ENCODE measurements around the gene CPA2. TPM values are rescaled to one million over a fixed set of nuclear protein-coding genes. Genes with fewer than 3 reads are reported as not detected.
"Not testable (repeated sequence)": the region's sequence is repeated elsewhere in the genome, so short reads cannot be mapped to it uniquely, and the experiment has no call there.

The CPA2 gene
- under 1 TPM in 1 of 2 experiments, not detected in 1; 0.18 TPM for total RNA-seq

DNA sequence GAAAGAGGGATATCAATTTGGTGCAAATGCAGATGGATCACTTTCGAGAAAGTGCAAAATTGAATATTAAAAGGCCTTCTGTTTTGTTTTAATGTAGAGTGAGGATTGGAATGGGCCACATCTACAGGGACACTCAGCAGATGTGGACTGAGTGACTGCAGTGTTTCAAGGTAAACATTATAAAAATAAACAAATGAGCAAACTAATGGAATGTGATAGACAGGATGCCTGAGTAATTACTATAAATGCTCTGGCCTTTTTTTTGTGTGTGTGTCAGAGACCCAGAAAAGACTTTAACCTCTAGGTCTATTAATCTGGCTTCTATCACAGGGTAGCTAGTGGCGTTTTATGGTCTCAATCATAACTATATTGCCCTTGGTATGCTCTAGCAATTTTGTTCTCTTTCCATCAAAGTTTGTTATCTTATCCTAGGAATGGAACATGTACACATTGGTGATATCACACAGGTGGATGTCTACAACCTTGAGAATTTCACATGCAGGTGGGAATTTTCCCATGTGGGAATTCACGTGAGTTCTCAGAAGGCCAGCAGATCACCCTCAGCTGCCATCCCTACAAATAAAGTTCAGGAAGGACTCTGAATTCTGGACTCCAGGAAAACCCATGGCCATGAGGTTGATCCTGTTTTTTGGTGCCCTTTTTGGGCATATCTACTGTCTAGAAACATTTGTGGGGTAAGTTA lies at the start of gene CPA2:
TSS of gene CPA2 (plus strand) at position 606 of the 703 bp plus-strand sequence. CDS start at position 625, 19 bp downstream.
- Mint-ChIP-seq H3K27me3 (peaks cover 2% of the 10 kb centered on the region), H3K27ac (no peak within 1 kb of the TSS), H3K36me3 (ENCODE audit: low read depth) (no peaks in the 10 kb centered on the region), H3K4me1 (no peaks in the 10 kb centered on the region), H3K4me3 (no peak within 1 kb of the TSS), H3K9me3 (ENCODE audit: low read depth) (no peaks in the 10 kb centered on the region)
- ChIA-PET POLR2A (no interaction called here), CTCF (no interaction called here)
- ATAC-seq (no peak), DNase-seq (no peak)
- intact Hi-C loops (cut with DNase I, micrococcal nuclease) = no loop called here

DNA sequence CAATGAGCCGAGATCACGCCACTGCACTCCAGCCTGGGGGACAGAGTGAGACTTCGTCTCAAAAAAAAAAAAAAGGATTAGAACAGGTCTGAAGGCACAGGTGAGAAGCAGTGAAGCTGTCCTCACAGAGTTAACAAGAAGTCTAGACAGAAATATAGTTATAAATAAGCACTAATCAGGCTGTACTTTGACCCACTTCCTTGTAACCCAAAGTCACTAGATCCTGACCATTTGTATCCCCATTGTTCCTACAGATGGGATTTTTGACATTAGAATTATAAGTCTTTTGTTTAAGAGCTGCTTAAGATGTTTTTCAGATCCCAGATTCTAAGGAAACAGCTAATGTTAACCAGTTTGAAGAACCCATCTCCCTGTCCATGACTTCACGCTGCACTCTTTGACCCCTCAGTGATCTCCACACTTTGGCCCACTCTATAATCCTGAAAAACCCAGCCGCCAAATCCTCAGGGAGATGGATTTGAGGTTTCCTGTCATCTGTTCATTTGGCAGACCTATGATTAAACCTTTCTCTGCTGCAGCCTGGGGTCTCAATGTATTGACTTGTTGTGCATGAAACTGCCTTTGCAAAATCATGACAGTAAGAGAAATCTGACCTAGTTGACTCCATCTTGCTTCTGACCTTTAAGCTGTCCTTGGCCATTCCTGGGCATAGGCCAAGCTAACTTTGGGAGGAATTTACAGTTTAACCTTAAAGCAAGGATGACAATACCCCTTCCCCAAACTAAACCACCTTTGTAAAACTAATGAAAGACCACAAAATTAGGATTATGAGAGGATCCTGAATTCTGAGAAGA lies 47.6 kb upstream of the CPA2 start:
- DNase-seq (no peak), ATAC-seq (no peak)
- Mint-ChIP-seq H3K27me3 (no peaks in the 10 kb centered on the region), H3K36me3 (ENCODE audit: low read depth) (no peaks in the 10 kb centered on the region), H3K4me1 (no peaks in the 10 kb centered on the region), H3K27ac (no peak overlapping the region), H3K4me3 (no peak overlapping the region), H3K9me3 (ENCODE audit: low read depth) (no peaks in the 10 kb centered on the region)
- ChIA-PET CTCF (no interaction called here), POLR2A (no interaction called here)
- intact Hi-C loops (cut with DNase I, micrococcal nuclease) = no loop called here

DNA sequence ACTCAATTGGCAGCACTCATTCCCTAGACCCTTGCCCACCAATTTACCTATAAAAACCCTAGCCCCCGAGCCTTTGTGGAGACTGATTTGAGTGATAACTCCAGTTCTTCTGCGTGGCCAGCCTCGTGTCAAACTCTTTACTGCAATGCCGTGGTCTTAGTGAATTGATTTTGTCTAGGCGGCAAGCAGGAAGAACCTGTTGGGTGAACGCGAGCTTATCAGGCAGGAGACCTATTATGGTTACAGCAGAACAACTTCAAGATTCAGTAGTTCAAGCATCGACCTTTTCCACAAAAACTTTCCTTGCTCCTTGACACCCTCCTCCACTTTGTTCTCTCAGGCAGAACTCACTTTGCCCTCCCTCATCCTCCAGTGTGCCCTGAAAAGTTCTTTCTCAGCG lies 46.8 kb upstream of the CPA2 start:
- no peak for ATAC-seq
- no peak overlapping the region for H3K27ac Mint-ChIP-seq
- no peak overlapping the region for H3K4me3 Mint-ChIP-seq
- H3K9me3 Mint-ChIP-seq (ENCODE audit: low read depth) = no peaks in the 10 kb centered on the region
- POLR2A ChIA-PET = no interaction called here
- H3K27me3 Mint-ChIP-seq = no peaks in the 10 kb centered on the region
- no peak for DNase-seq
- H3K4me1 Mint-ChIP-seq = no peaks in the 10 kb centered on the region
- H3K36me3 Mint-ChIP-seq (ENCODE audit: low read depth) = no peaks in the 10 kb centered on the region
- intact Hi-C loops (cut with DNase I, micrococcal nuclease) = no loop called here
- CTCF ChIA-PET = no interaction called here

DNA sequence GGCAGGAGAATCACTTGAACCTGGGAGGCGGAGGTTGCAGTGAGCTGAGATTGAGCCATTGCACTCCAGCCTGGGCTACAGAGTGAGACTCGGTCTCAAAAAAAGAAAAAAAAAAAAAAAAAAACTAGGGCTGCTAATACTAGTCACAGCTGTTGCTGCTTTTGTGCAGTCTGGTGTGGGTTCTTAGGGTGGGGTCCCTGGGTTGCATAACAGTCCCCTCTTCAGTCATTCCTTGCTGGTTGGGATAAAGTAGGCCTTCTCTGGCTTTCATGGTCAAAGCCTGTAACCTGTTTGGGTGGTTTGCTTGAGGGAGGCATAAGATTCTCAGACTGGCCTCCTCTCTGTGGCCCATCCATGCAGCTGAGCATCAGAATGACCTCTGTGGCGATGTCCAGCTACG lies 44.9 kb upstream of the CPA2 start:
- Mint-ChIP-seq H3K27me3 (no peaks in the 10 kb centered on the region), H3K36me3 (ENCODE audit: low read depth) (no peaks in the 10 kb centered on the region), H3K4me3 (no peak overlapping the region), H3K4me1 (no peaks in the 10 kb centered on the region), H3K9me3 (ENCODE audit: low read depth) (no peaks in the 10 kb centered on the region), H3K27ac (no peak overlapping the region)
- DNase-seq (no peak), ATAC-seq (no peak)
- intact Hi-C loops (cut with DNase I, micrococcal nuclease) = no loop called here
- CTCF ChIA-PET = no interaction called here
- POLR2A ChIA-PET = interaction anchor here (0.6 to 0.7 kb wide), 3 partner anchors 14 to 36 kb away, joined by 3 to 4 read pairs (median 3); no protein-coding TSS in a partner anchor

DNA sequence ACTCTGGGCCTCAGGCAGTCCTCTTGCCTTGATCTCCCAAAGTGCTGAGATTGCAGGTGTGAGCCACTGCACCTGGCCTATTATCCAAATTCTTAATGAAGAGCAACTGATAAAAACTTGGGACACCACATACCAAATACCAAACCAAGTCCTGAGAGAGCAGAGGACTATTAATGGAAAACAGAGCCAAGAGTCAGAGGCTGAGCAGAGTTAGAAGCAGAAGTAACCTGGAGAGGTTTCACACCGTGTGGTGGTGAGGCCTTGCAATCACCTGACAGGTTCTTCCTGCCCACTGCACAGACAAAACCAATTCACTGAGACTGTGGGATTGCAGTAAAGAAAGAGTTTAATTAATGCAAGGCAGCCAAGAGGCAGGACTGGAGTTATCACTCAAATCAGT lies 43.0 kb upstream of the CPA2 start:
- no peak overlapping the region for H3K4me3 Mint-ChIP-seq
- no peaks in the 10 kb centered on the region for H3K36me3 Mint-ChIP-seq (ENCODE audit: low read depth)
- DNase-seq (no peak), ATAC-seq (no peak)
- ChIA-PET POLR2A (no interaction called here), CTCF (interaction anchor here (1.2 kb wide), 1 partner anchor 21 kb away, joined by 4 read pairs; no protein-coding TSS in a partner anchor)
- no peaks in the 10 kb centered on the region for H3K4me1 Mint-ChIP-seq
- no peak overlapping the region for H3K27ac Mint-ChIP-seq
- intact Hi-C loops (cut with DNase I, micrococcal nuclease) = no loop called here
- no peaks in the 10 kb centered on the region for H3K9me3 Mint-ChIP-seq (ENCODE audit: low read depth)
- no peaks in the 10 kb centered on the region for H3K27me3 Mint-ChIP-seq

DNA sequence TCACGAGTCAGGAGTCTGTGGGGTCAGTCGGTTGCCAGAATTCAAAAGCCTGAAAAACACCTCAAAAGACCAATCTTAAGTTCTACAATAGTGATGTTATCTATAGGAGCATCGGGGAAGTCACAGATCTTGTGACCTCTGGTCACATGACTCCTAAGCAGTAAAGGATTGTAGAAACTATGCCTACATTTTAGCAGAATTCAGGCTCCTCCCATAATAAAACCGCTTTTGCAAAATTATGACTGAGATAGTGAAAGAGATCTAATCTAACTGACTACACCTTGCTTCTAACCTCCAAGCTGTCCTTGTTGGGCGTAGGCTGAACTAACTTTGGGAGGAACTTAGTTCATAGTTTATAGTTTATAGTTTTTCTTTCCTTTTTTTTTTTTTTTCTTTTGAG lies 42.5 kb upstream of the CPA2 start:
- H3K36me3 Mint-ChIP-seq (ENCODE audit: low read depth) = no peaks in the 10 kb centered on the region
- ATAC-seq = no peak
- no peaks in the 10 kb centered on the region for H3K9me3 Mint-ChIP-seq (ENCODE audit: low read depth)
- H3K27me3 Mint-ChIP-seq = no peaks in the 10 kb centered on the region
- no peak for DNase-seq
- intact Hi-C loops (cut with DNase I, micrococcal nuclease) = no loop called here
- H3K4me3 Mint-ChIP-seq = no peak overlapping the region
- H3K27ac Mint-ChIP-seq = no peak overlapping the region
- ChIA-PET CTCF (interaction anchor here (1.2 kb wide), 1 partner anchor 20 kb away, joined by 4 read pairs; no protein-coding TSS in a partner anchor), POLR2A (no interaction called here)
- H3K4me1 Mint-ChIP-seq = no peaks in the 10 kb centered on the region

DNA sequence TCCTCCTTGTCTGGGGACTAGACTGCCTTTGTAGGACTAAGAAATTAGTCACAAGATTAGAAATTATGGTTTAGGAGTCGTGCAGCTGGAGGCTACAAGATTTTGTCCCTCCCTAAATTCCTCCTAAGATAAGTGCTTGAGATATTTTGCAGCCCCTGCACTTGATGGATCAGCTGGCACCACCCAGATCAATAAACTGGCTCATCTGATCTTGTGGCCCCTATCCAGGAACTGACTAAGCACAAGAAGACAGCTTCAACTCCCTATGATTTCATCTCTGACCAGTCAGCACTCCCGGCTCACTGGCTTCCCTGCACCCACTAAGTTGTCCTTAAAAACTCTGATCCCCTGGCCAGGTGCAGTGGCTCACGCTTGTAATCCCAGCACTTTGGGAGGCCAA lies 41.7 kb upstream of the CPA2 start:
- H3K9me3 Mint-ChIP-seq (ENCODE audit: low read depth); H3K4me1 Mint-ChIP-seq; ATAC-seq; H3K36me3 Mint-ChIP-seq (ENCODE audit: low read depth); H3K27me3 Mint-ChIP-seq; POLR2A ChIA-PET; intact Hi-C loops (cut with DNase I, micrococcal nuclease); H3K27ac Mint-ChIP-seq; DNase-seq; H3K4me3 Mint-ChIP-seq: not testable (repeated sequence)
- CTCF ChIA-PET = interaction anchor here (1.2 kb wide), 1 partner anchor 20 kb away, joined by 4 read pairs; no protein-coding TSS in a partner anchor

DNA sequence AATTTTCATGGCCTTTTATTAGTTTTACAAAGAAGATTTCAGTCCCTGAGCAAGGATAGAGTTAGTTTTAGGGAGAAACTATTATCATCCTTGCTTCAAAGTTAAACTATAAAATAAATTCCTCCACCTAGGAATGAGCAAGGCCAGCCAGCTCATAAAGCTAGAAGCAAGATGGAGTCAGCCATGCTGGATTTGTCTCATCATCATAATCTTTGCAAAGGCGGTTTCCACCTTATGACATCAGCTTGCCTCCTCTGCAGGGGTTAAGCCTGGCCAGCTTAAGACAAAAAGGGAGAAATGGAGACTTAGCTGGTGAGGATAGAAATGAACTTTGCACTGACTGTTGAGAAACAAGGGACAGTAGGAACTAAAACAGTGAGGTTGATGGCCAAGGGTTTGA lies 40.3 kb upstream of the CPA2 start:
- Mint-ChIP-seq H3K27me3 (no peaks in the 10 kb centered on the region), H3K4me1 (no peaks in the 10 kb centered on the region), H3K9me3 (ENCODE audit: low read depth) (no peaks in the 10 kb centered on the region), H3K36me3 (ENCODE audit: low read depth) (no peaks in the 10 kb centered on the region), H3K4me3 (no peak overlapping the region), H3K27ac (no peak overlapping the region)
- DNase-seq = no peak
- CTCF ChIA-PET = no interaction called here
- ATAC-seq = peak; percentile 30
- POLR2A ChIA-PET = no interaction called here
- intact Hi-C loops (cut with DNase I, micrococcal nuclease) = no loop called here

DNA sequence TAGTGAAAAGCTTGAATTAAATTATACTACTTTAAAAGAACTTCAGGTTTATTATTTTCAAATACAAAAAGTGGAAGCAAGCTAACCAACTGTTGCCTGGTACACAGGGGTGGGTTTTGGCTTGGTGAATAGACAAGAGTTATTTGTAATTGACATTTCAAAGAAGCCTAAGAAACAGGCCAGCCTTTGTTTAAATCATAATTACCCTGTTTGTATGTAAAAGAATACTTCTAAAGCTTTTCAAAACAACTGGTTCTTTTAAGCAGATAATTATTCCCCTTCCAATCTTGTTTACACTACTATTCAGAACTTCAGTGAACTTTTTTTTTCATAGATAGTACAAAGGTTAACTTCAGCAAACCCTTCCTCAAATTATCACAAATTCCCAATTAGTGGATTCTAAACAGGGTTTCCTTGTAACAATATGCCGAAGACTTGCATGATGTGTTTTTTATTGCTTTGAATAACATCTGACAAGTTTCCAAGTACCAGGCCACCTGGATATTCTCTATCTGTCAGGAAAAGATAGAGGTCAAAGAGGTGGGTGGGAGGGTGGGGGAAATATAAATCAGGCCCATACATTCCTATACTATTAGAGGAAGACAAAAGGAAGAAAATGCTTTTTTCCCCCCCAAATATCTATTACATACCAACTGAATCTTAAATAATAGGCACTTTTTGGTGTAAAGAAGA lies 38.6 kb upstream of the CPA2 start:
- H3K36me3 Mint-ChIP-seq (ENCODE audit: low read depth) = no peaks in the 10 kb centered on the region
- H3K4me1 Mint-ChIP-seq = no peaks in the 10 kb centered on the region
- no peaks in the 10 kb centered on the region for H3K9me3 Mint-ChIP-seq (ENCODE audit: low read depth)
- ATAC-seq (no peak), DNase-seq (no peak)
- no peak overlapping the region for H3K27ac Mint-ChIP-seq
- ChIA-PET CTCF (interaction anchor here (0.6 kb wide), 1 partner anchor 389 kb away, joined by 3 read pairs; no protein-coding TSS in a partner anchor), POLR2A (no interaction called here)
- H3K4me3 Mint-ChIP-seq = no peak overlapping the region
- H3K27me3 Mint-ChIP-seq = no peaks in the 10 kb centered on the region
- intact Hi-C loops (cut with DNase I, micrococcal nuclease) = no loop called here

DNA sequence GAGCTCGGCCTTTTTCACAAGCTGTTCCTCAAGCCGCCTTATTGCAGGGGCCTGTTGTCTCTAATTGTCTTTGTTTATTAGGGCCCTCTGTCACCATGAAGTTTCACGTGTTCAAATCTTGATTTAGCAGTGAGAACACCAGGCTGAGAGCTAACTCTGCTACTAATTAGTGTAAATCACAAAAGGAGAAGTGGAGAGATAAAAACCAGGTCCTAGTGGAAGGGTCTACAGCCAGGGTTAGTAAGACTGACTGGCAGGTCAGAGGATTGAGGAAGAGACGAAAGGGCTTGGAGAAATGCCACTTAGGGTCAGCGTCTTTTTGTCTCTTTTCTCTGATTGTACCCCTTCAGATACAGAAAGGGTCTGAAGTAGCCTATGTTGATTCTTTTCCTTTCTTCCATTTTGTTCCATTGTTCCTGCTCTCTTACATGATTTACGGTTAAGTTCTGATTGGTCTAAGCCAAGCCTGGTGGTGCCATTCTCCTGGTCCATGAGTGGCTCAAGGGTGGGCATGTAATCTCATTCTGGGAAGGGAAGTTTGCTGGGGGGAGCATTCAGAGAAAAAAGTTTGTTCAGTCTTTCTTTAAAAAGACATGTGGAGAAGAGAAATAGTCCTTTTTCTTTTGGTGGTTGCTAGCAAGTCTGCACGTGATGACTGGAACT lies 37.7 kb upstream of the CPA2 start:
- no peaks in the 10 kb centered on the region for H3K27me3 Mint-ChIP-seq
- no peak overlapping the region for H3K27ac Mint-ChIP-seq
- CTCF ChIA-PET = no interaction called here
- no peaks in the 10 kb centered on the region for H3K9me3 Mint-ChIP-seq (ENCODE audit: low read depth)
- POLR2A ChIA-PET = no interaction called here
- intact Hi-C loops (cut with DNase I, micrococcal nuclease) = no loop called here
- no peaks in the 10 kb centered on the region for H3K36me3 Mint-ChIP-seq (ENCODE audit: low read depth)
- no peak overlapping the region for H3K4me3 Mint-ChIP-seq
- ATAC-seq (no peak), DNase-seq (no peak)
- no peaks in the 10 kb centered on the region for H3K4me1 Mint-ChIP-seq

DNA sequence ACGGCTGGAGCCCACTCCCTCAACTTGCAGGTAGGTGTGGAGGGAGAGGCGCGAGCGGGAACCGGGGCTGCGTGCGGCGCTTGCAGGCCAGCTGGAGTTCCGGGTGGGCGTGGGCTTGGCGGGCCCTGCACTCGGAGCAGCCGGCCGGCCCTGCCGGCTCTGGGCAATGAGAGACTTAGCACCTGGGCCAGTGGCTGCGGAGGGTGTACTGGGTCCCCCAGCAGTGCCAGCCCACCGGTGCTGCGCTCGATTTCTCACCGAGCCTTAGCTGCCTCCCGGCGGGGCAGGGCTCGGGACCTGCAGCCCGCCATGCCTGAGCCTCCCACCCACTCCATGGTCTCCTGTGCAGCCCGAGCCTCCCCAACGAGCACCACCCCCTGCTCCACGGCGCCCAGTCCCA lies 36.7 kb upstream of the CPA2 start:
- H3K27ac Mint-ChIP-seq; H3K36me3 Mint-ChIP-seq (ENCODE audit: low read depth); CTCF ChIA-PET; H3K9me3 Mint-ChIP-seq (ENCODE audit: low read depth); POLR2A ChIA-PET; DNase-seq; ATAC-seq; H3K4me1 Mint-ChIP-seq; H3K27me3 Mint-ChIP-seq; H3K4me3 Mint-ChIP-seq; intact Hi-C loops (cut with DNase I, micrococcal nuclease): not testable (repeated sequence)

Measured in activated CD4-positive, alpha-beta T cell treated with anti-CD3 and anti-CD28 coated beads for 36 hours (primary cell).